MM.1S (cell line): ENCODE data around the gene PDGFD.

Source experiments
- EZH2phosphoT487 ChIP-seq: fragments of 300-600 bp; sonication (generic); IDR thresholded peaks from 2 replicates; pipeline ENCODE4 v1.6.1; 2018; ENCODE audit warnings: antibody characterized with exemption, low read length
- TF ChIP-seq, protein P1 (sequence below): fragments of 300-600 bp; sonication (generic); IDR thresholded peaks from 2 replicates; pipeline ENCODE4 v1.5.1; 2016; ENCODE audit warnings: antibody characterized with exemption, low read length, mixed read lengths

DNA sequence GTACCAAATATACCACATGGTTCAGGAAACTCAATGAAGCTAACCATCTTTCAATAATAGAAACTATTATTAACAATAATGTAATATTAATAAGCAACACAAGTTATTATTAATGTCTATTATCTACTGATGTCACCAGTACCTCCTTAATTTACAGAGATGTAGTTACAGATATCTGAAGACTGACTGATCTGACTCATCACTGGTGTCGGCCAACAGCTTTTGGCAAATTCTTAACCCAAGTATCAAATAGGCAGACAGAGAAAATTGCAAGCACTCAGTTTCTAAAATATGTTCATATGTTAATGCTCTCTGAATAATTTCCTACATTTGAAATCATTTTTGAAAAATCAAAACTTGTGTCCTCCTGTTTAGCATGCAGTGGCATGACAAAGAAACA lies 227.9 kb downstream of the PDGFD start:
- TF ChIP-seq, protein P1, sequence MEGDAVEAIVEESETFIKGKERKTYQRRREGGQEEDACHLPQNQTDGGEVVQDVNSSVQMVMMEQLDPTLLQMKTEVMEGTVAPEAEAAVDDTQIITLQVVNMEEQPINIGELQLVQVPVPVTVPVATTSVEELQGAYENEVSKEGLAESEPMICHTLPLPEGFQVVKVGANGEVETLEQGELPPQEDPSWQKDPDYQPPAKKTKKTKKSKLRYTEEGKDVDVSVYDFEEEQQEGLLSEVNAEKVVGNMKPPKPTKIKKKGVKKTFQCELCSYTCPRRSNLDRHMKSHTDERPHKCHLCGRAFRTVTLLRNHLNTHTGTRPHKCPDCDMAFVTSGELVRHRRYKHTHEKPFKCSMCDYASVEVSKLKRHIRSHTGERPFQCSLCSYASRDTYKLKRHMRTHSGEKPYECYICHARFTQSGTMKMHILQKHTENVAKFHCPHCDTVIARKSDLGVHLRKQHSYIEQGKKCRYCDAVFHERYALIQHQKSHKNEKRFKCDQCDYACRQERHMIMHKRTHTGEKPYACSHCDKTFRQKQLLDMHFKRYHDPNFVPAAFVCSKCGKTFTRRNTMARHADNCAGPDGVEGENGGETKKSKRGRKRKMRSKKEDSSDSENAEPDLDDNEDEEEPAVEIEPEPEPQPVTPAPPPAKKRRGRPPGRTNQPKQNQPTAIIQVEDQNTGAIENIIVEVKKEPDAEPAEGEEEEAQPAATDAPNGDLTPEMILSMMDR = no peak
- TF ChIP-seq EZH2phosphoT487 = no peak
